WTC11 (cell line): Measurements from ENCODE around the gene CHRNE. TPM values are rescaled to one million over a fixed set of nuclear protein-coding genes. Genes with fewer than 3 reads are reported as not detected.

Experiments used
- ATAC-seq: fragments of 200-7000 bp; cut with Tn5 transposase; 2 replicates; pipeline ENCODE4 v1.10.0; 2021; ENCODE audit warnings: mild to moderate bottlenecking, moderate library complexity
- CTCF ChIA-PET: fragments of 300-600 bp; sonication (Branson Sonifier 250); formaldehyde crosslinking; loops from one replicate; lab custom pipeline; 2021; ENCODE audit warnings: antibody characterized with exemption; lab: Charles Lee
- POLR2A ChIA-PET: fragments of 350-600 bp; sonication (Branson Sonifier 250); formaldehyde crosslinking; loops from one replicate; lab custom pipeline; 2021; ENCODE audit warnings: antibody characterized with exemption; lab: Charles Lee
- DNase-seq: peaks from one replicate; pipeline ENCODE4 v3.0.0; 2021; ENCODE audit warnings: low spot score
- H3K27ac Mint-ChIP-seq: 2 replicates; pipeline ENCODE4 v1.8.0; 2021; ENCODE audit warnings: mixed read lengths
- H3K27me3 Mint-ChIP-seq: 2 replicates; pipeline ENCODE4 v1.8.0; 2021; ENCODE audit warnings: low read depth, mild to moderate bottlenecking, moderate library complexity, mixed read lengths
- H3K36me3 Mint-ChIP-seq: 2 replicates; pipeline ENCODE4 v1.8.0; 2021; ENCODE audit warnings: mixed read lengths
- H3K4me1 Mint-ChIP-seq: 2 replicates; pipeline ENCODE4 v1.8.0; 2022; ENCODE audit warnings: mixed read lengths
- H3K4me3 Mint-ChIP-seq: 2 replicates; pipeline ENCODE4 v1.8.0; 2021; ENCODE audit warnings: mild to moderate bottlenecking, moderate library complexity, mixed read lengths
- H3K9me3 Mint-ChIP-seq: 2 replicates; pipeline ENCODE4 v1.8.0; 2021; ENCODE audit warnings: mixed read lengths
- ATF1 ChIP-seq: sonication (generic); formaldehyde crosslinking; IDR thresholded peaks from 2 replicates; pipeline ENCODE4 v1.8.1; 2023; ENCODE audit warnings: mild to moderate bottlenecking, moderate library complexity, missing genetic modification reagents
- ATF6 ChIP-seq: sonication (generic); formaldehyde crosslinking; IDR thresholded peaks from 2 replicates; pipeline ENCODE4 v1.8.1; 2023; ENCODE audit warnings: mild to moderate bottlenecking, missing genetic modification reagents
- FOXP4 ChIP-seq: sonication (generic); formaldehyde crosslinking; IDR thresholded peaks from 2 replicates; pipeline ENCODE4 v1.8.0; 2022; ENCODE audit warnings: mild to moderate bottlenecking, missing genetic modification reagents
- HMGXB4 ChIP-seq: sonication (generic); formaldehyde crosslinking; IDR thresholded peaks from 2 replicates; pipeline ENCODE4 v1.8.1; 2023; ENCODE audit warnings: mild to moderate bottlenecking, moderate library complexity, missing genetic modification reagents
- MAX ChIP-seq: sonication (generic); formaldehyde crosslinking; IDR thresholded peaks from 2 replicates; pipeline ENCODE4 v1.8.0; 2022; ENCODE audit warnings: mild to moderate bottlenecking, missing genetic modification reagents
- ZBTB21 ChIP-seq: sonication (generic); formaldehyde crosslinking; IDR thresholded peaks from 2 replicates; pipeline ENCODE4 v1.8.1; 2023; ENCODE audit warnings: mild to moderate bottlenecking, missing genetic modification reagents, borderline replicate concordance
- ZBTB43 ChIP-seq: sonication (generic); formaldehyde crosslinking; IDR thresholded peaks from 2 replicates; pipeline ENCODE4 v1.8.1; 2023; ENCODE audit warnings: mild to moderate bottlenecking, missing genetic modification reagents
- ZNF232 ChIP-seq: sonication (generic); formaldehyde crosslinking; IDR thresholded peaks from 2 replicates; pipeline ENCODE4 v1.8.0; 2022; ENCODE audit warnings: mild to moderate bottlenecking, missing genetic modification reagents
- ZNF281 ChIP-seq: sonication (generic); formaldehyde crosslinking; IDR thresholded peaks from 2 replicates; pipeline ENCODE4 v1.8.0; 2023; ENCODE audit warnings: mild to moderate bottlenecking, missing genetic modification reagents
- ZNF396 ChIP-seq: fragments of 250-450 bp; sonication (Bioruptor Pico); IDR thresholded peaks from 2 replicates; pipeline ENCODE4 v1.8.0; 2021; ENCODE audit warnings: mild to moderate bottlenecking, moderate library complexity, borderline replicate concordance
- ZNF423 ChIP-seq: fragments of 250-450 bp; sonication (Bioruptor Pico); IDR thresholded peaks from 2 replicates; pipeline ENCODE4 v2.1.2; 2022; ENCODE audit warnings: mild to moderate bottlenecking, moderate library complexity
- total RNA-seq: library from RNA; stranded (reverse); gene quantifications from 3 replicates; pipeline ENCODE4 v1.2.3, GENCODE V29; 2021
- TF ChIP-seq, protein P1 (sequence below): sonication (generic); formaldehyde crosslinking; IDR thresholded peaks from 2 replicates; pipeline ENCODE4 v1.8.0; 2022; ENCODE audit warnings: mild to moderate bottlenecking, missing genetic modification reagents
- TF ChIP-seq, protein P2 (sequence below): fragments of 250-450 bp; sonication (Bioruptor Pico); IDR thresholded peaks from 2 replicates; pipeline ENCODE4 v1.8.0; 2021; ENCODE audit warnings: mild to moderate bottlenecking
- TF ChIP-seq, protein P3 (sequence below): sonication (generic); formaldehyde crosslinking; conservative IDR thresholded peaks from 2 replicates; pipeline ENCODE4 v1.8.1; 2023; ENCODE audit warnings: mild to moderate bottlenecking, low read depth, missing genetic modification reagents, moderate library complexity
- TF ChIP-seq, protein P4 (sequence below): sonication (generic); formaldehyde crosslinking; IDR thresholded peaks from 2 replicates; pipeline ENCODE4 v1.8.1; 2022; ENCODE audit warnings: mild to moderate bottlenecking, moderate library complexity, missing genetic modification reagents
- TF ChIP-seq, protein P5 (sequence below): sonication (generic); formaldehyde crosslinking; IDR thresholded peaks from 2 replicates; pipeline ENCODE4 v1.8.1; 2023; ENCODE audit warnings: mild to moderate bottlenecking, missing genetic modification reagents, borderline replicate concordance

Gene CHRNE
- total RNA-seq, 1 experiment from 2014 or later, result 0.70 TPM

DNA sequence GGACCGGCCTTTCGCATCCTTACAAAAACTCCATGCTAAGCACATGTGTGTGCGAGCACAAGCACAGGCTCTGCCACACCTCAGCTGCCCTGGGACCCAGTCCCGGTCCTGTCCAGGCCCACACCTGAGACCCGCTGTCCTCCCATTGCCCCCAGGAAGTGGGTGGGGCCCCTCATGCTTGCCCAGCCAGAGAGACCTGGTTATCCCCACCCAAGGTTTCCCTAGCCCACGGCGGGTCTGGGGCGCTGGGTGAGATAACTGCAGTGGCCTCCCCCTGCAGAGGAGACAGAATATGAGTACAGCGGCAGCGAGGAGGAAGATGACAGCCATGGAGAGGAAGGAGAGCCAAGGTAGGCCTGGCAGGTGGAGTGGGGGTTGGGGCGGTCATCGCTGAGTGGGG is 16.1 kb downstream of the CHRNE start:
- Mint-ChIP-seq H3K4me3 (no peak overlapping the region), H3K4me1 (peaks cover 7% of the 10 kb centered on the region), H3K27me3 (no peaks in the 10 kb centered on the region), H3K36me3 (peaks cover 33% of the 10 kb centered on the region), H3K27ac (no peak overlapping the region), H3K9me3 (no peaks in the 10 kb centered on the region)
- ATAC-seq (no peak), DNase-seq (no peak)
- ChIA-PET POLR2A (no interaction called here), CTCF (no interaction called here)
- TF ChIP-seq, protein P1, sequence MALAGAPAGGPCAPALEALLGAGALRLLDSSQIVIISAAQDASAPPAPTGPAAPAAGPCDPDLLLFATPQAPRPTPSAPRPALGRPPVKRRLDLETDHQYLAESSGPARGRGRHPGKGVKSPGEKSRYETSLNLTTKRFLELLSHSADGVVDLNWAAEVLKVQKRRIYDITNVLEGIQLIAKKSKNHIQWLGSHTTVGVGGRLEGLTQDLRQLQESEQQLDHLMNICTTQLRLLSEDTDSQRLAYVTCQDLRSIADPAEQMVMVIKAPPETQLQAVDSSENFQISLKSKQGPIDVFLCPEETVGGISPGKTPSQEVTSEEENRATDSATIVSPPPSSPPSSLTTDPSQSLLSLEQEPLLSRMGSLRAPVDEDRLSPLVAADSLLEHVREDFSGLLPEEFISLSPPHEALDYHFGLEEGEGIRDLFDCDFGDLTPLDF (CRISPR knock-in tag), result no peak
- TF ChIP-seq HMGXB4 (CRISPR knock-in tag) (no peak), ZNF396 (no peak), ZNF423 (CRISPR knock-in tag) (no peak), ATF1 (CRISPR knock-in tag) (no peak), FOXP4 (CRISPR knock-in tag) (no peak), ZNF232 (CRISPR knock-in tag) (no peak), ATF6 (CRISPR knock-in tag) (no peak), ZBTB43 (CRISPR knock-in tag) (no peak), ZNF281 (CRISPR knock-in tag) (no peak), MAX (CRISPR knock-in tag) (no peak), ZBTB21 (CRISPR knock-in tag) (no peak)
- TF ChIP-seq, protein P2, sequence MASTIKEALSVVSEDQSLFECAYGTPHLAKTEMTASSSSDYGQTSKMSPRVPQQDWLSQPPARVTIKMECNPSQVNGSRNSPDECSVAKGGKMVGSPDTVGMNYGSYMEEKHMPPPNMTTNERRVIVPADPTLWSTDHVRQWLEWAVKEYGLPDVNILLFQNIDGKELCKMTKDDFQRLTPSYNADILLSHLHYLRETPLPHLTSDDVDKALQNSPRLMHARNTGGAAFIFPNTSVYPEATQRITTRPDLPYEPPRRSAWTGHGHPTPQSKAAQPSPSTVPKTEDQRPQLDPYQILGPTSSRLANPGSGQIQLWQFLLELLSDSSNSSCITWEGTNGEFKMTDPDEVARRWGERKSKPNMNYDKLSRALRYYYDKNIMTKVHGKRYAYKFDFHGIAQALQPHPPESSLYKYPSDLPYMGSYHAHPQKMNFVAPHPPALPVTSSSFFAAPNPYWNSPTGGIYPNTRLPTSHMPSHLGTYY (CRISPR knock-in tag), result no peak
- TF ChIP-seq, protein P3, sequence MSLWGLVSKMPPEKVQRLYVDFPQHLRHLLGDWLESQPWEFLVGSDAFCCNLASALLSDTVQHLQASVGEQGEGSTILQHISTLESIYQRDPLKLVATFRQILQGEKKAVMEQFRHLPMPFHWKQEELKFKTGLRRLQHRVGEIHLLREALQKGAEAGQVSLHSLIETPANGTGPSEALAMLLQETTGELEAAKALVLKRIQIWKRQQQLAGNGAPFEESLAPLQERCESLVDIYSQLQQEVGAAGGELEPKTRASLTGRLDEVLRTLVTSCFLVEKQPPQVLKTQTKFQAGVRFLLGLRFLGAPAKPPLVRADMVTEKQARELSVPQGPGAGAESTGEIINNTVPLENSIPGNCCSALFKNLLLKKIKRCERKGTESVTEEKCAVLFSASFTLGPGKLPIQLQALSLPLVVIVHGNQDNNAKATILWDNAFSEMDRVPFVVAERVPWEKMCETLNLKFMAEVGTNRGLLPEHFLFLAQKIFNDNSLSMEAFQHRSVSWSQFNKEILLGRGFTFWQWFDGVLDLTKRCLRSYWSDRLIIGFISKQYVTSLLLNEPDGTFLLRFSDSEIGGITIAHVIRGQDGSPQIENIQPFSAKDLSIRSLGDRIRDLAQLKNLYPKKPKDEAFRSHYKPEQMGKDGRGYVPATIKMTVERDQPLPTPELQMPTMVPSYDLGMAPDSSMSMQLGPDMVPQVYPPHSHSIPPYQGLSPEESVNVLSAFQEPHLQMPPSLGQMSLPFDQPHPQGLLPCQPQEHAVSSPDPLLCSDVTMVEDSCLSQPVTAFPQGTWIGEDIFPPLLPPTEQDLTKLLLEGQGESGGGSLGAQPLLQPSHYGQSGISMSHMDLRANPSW (CRISPR knock-in tag), result no peak
- TF ChIP-seq, protein P4, sequence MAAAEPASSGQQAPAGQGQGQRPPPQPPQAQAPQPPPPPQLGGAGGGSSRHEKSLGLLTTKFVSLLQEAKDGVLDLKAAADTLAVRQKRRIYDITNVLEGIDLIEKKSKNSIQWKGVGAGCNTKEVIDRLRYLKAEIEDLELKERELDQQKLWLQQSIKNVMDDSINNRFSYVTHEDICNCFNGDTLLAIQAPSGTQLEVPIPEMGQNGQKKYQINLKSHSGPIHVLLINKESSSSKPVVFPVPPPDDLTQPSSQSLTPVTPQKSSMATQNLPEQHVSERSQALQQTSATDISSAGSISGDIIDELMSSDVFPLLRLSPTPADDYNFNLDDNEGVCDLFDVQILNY (CRISPR knock-in tag), result no peak
- TF ChIP-seq, protein P5, sequence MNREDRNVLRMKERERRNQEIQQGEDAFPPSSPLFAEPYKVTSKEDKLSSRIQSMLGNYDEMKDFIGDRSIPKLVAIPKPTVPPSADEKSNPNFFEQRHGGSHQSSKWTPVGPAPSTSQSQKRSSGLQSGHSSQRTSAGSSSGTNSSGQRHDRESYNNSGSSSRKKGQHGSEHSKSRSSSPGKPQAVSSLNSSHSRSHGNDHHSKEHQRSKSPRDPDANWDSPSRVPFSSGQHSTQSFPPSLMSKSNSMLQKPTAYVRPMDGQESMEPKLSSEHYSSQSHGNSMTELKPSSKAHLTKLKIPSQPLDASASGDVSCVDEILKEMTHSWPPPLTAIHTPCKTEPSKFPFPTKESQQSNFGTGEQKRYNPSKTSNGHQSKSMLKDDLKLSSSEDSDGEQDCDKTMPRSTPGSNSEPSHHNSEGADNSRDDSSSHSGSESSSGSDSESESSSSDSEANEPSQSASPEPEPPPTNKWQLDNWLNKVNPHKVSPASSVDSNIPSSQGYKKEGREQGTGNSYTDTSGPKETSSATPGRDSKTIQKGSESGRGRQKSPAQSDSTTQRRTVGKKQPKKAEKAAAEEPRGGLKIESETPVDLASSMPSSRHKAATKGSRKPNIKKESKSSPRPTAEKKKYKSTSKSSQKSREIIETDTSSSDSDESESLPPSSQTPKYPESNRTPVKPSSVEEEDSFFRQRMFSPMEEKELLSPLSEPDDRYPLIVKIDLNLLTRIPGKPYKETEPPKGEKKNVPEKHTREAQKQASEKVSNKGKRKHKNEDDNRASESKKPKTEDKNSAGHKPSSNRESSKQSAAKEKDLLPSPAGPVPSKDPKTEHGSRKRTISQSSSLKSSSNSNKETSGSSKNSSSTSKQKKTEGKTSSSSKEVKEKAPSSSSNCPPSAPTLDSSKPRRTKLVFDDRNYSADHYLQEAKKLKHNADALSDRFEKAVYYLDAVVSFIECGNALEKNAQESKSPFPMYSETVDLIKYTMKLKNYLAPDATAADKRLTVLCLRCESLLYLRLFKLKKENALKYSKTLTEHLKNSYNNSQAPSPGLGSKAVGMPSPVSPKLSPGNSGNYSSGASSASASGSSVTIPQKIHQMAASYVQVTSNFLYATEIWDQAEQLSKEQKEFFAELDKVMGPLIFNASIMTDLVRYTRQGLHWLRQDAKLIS (CRISPR knock-in tag), result no peak
